ENCODE measurements around the gene SCUBE2.

DNA sequence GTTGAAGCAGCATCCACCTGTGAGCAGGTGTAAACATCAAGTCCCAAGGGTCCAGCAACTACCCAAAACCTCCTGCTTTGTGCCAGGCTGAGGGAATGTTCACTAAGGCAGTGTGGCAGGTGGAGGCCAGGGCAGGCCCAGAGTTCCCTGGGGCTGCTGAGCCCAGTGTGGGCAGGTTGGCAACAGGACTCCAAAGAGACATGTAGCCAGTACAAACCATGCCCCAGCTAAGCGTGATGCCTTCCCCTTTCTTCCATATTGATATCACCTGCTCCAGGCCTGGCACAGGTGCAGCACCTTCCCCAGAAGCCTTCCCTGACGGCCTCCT lies 30.0 kb upstream of the SCUBE2 start:
- TF ChIP-seq, protein P1, sequence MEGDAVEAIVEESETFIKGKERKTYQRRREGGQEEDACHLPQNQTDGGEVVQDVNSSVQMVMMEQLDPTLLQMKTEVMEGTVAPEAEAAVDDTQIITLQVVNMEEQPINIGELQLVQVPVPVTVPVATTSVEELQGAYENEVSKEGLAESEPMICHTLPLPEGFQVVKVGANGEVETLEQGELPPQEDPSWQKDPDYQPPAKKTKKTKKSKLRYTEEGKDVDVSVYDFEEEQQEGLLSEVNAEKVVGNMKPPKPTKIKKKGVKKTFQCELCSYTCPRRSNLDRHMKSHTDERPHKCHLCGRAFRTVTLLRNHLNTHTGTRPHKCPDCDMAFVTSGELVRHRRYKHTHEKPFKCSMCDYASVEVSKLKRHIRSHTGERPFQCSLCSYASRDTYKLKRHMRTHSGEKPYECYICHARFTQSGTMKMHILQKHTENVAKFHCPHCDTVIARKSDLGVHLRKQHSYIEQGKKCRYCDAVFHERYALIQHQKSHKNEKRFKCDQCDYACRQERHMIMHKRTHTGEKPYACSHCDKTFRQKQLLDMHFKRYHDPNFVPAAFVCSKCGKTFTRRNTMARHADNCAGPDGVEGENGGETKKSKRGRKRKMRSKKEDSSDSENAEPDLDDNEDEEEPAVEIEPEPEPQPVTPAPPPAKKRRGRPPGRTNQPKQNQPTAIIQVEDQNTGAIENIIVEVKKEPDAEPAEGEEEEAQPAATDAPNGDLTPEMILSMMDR (tag by site-specific recombination; IDR thresholded peaks at IDR 0.05): no peak
- TF ChIP-seq ZNF341 (tag by site-specific recombination; IDR thresholded peaks at IDR 0.05; ENCODE audit: low read depth): no peak
- no peak for TF ChIP-seq ZNF548 (tag by site-specific recombination; IDR thresholded peaks at IDR 0.05)
- TF ChIP-seq ZNF2 (tag by site-specific recombination; IDR thresholded peaks at IDR 0.05): no peak
- TF ChIP-seq ZNF335 (tag by site-specific recombination; conservative IDR thresholded peaks at IDR 0.05): no peak
- TF ChIP-seq ZNF112 (tag by site-specific recombination; IDR thresholded peaks at IDR 0.05): no peak
- TF ChIP-seq ZNF274 (IDR thresholded peaks at IDR 0.05; ENCODE audit: low read length): no peak
- no peak for TF ChIP-seq ZNF274 (tag by site-specific recombination; IDR thresholded peaks at IDR 0.05; ENCODE audit: borderline replicate concordance)
- TF ChIP-seq RBAK (tag by site-specific recombination; IDR thresholded peaks at IDR 0.05): no peak
- no peak for TF ChIP-seq ZNF707 (tag by site-specific recombination; IDR thresholded peaks at IDR 0.05)
- TF ChIP-seq, protein P2, sequence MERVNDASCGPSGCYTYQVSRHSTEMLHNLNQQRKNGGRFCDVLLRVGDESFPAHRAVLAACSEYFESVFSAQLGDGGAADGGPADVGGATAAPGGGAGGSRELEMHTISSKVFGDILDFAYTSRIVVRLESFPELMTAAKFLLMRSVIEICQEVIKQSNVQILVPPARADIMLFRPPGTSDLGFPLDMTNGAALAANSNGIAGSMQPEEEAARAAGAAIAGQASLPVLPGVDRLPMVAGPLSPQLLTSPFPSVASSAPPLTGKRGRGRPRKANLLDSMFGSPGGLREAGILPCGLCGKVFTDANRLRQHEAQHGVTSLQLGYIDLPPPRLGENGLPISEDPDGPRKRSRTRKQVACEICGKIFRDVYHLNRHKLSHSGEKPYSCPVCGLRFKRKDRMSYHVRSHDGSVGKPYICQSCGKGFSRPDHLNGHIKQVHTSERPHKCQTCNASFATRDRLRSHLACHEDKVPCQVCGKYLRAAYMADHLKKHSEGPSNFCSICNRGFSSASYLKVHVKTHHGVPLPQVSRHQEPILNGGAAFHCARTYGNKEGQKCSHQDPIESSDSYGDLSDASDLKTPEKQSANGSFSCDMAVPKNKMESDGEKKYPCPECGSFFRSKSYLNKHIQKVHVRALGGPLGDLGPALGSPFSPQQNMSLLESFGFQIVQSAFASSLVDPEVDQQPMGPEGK (tag by site-specific recombination; IDR thresholded peaks at IDR 0.05): no peak
